ENCODE data around the gene PLAAT4. TPM values are rescaled to one million over a fixed set of nuclear protein-coding genes. Genes with fewer than 3 reads are reported as not detected.

Gene PLAAT4, protein sequence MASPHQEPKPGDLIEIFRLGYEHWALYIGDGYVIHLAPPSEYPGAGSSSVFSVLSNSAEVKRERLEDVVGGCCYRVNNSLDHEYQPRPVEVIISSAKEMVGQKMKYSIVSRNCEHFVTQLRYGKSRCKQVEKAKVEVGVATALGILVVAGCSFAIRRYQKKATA
- 8.0 TPM for polyA plus RNA-seq (2012; ENCODE audit: insufficient read depth, insufficient read length)

DNA sequence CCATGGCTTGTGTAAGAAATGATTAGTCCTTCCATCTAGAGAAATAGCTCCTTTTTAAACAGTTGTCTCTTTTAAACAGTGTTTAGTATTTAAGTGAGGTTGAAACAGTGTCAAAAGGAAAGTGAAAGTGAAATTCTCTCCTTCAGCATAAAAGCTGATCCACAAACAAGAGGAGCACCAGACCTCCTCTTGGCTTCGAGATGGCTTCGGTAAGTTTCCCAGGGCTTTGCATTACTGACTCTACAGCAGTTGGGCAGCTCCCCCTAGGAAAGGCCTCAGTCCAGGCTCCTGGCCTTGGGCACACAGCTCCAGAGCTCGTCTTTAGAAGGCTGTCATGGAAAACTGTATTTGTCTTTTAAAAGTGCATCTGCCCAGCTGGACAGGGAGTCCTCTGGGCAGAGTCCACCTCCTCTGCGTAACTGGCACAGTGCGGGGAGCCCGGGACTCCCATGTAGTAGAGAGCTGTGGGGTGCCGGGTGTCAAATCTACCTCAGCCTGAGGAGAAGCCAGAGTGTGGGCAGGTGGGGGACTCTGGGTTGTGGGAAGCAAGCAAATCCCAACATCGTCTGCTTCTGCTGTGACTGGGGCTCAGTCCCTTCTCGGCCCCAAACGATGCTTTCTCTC lies at the start of gene PLAAT4:
Gene PLAAT4, plus strand, starts transcription at position 140 of the 624 bp plus-strand sequence. Its CDS starts 61 bp downstream, at position 201.
- peak within 1 kb of the TSS; percentile 47 for H3K4me3 ChIP-seq (ENCODE audit: low read length)
- peak; percentile 67 for DNase-seq (ENCODE audit: low read depth, low spot score)

DNA sequence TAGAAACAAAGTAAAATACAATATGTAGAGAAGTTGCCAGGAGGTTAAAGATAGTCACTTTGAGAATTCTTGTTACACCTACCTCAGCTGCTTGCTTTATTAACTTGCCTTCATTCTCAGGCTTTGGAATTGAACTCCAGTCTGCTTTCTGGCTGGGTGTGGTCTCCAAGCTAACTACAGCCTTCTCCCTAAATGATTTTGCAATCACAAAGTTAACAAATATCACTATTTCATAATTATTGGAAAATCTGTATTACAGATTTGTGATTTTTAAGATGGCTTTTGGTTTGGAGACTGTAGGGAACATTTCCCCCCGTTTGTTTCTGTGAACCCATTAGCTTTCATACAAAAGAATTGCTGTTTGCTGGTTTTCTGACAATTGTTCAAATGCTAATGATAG lies 47.8 kb upstream of the PLAAT4 start:
- DNase-seq (ENCODE audit: low read depth, low spot score): no peak
- no peak overlapping the region for H3K4me3 ChIP-seq (ENCODE audit: low read length)

DNA sequence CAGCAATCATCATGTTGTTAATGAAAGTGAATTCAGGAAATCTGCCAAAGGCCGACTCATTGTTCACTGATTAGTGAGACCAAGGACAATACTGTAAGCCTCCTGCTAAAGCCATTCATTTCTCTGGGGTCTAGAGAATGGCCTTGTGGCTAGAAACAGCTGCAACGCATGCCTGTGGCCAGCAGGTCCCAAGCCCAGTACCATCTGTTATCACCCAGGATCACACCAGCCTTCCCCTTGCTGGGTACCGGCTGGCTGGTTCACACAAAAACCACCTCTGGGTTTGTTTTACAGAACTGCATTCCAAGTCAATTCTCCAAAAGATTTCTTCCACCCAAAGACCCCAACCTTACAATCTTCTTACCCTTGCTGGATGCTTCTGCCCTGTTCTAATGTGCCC lies 46.7 kb upstream of the PLAAT4 start:
- peak; percentile 19 for DNase-seq (ENCODE audit: low read depth, low spot score)
- H3K4me3 ChIP-seq (ENCODE audit: low read length): no peak overlapping the region

DNA sequence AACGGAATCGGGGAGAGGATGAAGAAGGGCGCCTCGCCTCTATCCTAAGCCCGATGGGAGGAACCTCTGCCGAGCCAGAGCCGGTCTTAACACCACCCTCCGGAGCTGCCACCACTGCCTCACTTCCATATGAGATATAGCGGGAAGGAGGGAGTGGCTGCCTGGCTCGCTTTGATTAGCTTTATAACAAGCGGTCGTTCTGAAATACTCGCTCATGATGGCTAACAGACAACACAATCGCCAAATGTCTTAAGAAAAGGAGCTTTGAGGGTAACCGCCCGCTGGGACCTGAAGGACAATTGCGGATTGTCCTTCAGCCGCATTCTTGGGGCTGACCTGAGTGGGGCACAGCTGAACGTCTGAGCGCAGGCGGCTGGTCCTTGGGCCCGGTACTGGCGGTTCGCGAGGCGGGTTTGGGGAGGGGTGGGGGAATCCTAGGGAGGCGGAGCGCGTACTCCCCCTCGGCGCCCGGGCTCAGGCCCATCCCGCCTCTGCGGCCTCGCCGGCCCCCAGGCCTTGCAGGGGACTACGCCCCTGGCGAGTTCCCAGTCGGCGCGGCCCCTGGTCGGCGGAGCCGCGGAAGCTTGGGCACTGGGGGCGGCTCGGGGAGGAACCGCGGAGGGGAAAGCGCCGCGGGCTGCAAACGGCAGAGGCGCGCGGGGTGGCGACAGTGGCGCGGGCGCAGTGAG lies 45.9 kb upstream of the PLAAT4 start, which contains the start of gene PLAAT5:
Gene PLAAT5, minus strand, starts transcription at position 617 of the 689 bp plus-strand sequence. Its CDS starts 133 bp downstream, at position 484.
- H3K4me3 ChIP-seq (ENCODE audit: low read length): peak within 1 kb of the TSS; percentile 55
- no peak for DNase-seq (ENCODE audit: low read depth, low spot score)

DNA sequence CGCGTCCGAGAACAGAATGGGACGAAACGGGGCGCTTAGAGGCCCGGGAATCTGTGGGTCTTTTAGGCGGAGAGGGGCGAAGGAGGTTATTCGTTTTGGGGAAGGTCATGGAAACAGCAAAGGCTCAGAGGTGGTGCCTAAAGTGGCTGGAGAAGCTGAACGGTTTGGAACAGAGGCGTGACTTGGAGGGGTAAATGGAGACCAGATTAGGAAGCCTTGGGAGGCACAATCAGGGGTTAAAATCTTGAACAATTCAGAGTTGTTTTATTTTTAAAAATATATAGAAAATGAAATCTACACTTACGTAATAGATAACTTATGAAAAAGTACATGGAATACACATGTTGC lies 45.4 kb upstream of the PLAAT4 start:
- H3K4me3 ChIP-seq (ENCODE audit: low read length): peak overlapping the region; percentile 55
- no peak for DNase-seq (ENCODE audit: low read depth, low spot score)

DNA sequence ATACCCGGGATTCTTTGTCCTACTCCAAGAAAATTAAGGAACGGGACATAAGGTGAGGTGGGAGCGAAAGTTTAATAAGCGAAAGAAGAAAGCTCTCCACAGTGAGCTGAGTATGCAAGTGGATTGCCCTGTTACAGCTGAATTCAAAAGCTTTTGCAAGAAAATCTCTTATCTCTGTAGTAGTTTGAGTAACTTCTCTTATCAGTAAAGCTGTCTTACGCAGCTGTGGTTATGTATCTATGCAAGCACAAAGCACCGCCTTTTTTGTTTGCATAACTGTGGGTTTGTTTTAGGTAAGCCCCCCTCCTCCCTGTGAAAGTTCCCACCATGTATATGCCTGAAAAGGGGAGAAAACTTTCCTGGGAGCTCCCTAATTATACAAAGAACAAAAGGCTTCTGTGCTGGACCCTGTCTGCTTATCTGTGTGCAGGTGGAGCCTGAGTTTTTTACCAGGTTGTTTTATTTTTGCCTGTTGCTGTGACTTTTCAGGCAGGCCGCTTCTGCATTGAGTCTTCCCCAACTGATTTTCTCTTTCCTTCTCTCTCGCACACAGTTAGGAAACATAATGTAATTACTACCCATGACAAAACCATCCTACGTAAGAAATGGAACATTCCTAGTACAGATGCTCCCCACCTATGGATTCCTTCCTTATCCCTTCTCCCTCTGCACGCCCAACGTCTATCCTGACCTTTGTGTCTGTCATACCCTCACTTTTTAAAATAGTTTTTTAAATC lies 44.8 kb upstream of the PLAAT4 start:
- DNase-seq (ENCODE audit: low read depth, low spot score): peak; percentile 89
- peak overlapping the region; percentile 55 for H3K4me3 ChIP-seq (ENCODE audit: low read length)

DNA sequence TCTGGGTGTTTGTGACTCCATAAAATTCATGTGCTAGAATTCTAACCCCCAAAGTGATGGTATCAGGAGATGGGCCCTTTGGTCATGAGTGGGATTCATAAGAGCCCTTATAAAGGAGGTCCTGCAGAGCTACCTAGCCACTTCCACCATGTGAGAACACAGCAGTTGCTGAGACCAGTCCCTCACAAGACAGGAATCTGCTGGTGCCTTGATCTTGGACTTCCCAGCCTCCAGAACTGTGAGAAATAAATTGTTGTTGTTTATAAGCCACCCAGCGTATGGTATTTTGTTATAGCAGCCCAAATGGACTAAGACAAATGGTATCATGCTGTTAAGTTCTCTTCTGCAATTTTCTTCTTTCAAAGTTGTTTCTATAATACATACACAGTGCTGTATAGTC lies 44.2 kb upstream of the PLAAT4 start:
- DNase-seq (ENCODE audit: low read depth, low spot score): no peak
- no peak overlapping the region for H3K4me3 ChIP-seq (ENCODE audit: low read length)

DNA sequence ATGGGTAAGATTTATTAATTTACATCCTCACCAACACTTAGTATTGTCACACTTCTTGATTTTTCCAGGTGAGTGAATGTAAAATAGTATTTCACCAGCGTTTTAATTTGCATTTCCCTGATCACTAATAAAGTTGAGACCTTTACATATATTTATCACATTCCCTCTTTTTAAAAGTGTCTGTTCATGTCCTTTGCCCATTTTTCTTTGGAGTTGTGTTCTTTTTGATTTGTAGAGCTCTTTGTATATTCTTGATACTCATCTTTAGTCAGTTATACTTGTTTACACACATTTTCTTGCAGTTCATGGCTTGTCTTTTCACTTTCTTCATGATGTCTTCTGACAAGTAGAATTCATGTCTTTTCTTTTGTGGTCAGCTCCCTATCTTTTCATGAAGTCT lies 43.5 kb upstream of the PLAAT4 start:
- H3K4me3 ChIP-seq (ENCODE audit: low read length): no peak overlapping the region

DNA sequence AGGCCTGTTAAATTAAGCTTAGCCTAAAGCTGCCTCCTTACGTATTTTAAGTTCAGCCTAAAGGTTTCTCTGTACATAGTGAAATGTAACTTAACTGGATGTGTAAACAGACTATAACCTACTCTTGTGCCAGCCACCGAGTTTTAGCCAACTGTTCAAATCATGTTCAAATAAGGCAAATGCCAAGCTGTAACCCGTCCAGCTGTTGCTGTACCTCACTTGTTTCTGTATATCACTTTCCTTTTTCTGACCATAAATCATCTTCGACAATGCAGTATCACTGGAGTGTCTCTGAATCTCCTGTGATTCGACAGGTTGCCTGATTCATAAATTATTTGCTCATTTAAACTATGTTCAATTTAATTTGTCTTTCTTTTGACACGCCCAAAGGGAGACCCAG lies 41.6 kb upstream of the PLAAT4 start:
- no peak overlapping the region for H3K4me3 ChIP-seq (ENCODE audit: low read length)
- no peak for DNase-seq (ENCODE audit: low read depth, low spot score)

More for the DNA sequence above, 43.5 kb upstream of the PLAAT4 start:
- DNase-seq (ENCODE audit: low read depth, low spot score): no peak

DNA sequence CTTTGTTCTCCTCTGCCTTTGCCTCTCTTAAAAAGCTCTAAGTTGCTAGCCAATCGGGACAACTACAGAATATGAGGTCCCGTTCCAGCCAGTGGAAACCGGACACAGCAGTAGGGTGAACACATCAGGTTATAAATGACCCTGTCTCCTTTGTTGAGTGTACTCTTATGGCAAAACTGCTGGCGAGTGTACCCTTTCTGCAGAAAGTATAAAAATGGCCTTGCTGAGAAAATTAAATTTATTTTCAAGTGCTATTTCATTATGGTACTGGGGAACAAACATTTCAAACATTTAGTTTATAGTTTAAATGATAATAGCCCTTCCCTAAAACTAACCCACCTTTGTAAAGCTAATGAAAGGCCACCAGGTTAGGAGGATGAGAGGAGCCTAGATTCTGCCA lies 36.7 kb upstream of the PLAAT4 start:
- no peak overlapping the region for H3K4me3 ChIP-seq (ENCODE audit: low read length)
- DNase-seq (ENCODE audit: low read depth, low spot score): no peak

DNA sequence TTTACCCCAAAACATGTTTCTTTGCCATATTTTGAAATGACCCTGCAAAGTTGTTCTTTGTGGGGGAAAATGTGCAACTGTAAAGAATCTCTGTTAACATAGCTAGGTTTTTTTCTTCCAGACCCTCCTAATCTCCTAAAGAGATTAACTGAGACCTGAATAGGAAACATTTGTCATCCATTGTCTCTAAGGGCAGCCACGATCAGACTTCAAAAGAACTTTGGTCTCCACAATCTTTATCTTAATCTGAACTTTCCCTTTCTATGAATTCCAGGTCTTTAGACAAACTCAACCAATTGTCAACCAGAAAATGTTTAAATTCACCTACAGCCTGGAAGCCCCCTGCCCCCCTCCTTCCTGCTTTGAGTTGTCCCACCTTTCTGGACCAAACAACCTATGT lies 35.4 kb upstream of the PLAAT4 start:
- DNase-seq (ENCODE audit: low read depth, low spot score): no peak

DNA sequence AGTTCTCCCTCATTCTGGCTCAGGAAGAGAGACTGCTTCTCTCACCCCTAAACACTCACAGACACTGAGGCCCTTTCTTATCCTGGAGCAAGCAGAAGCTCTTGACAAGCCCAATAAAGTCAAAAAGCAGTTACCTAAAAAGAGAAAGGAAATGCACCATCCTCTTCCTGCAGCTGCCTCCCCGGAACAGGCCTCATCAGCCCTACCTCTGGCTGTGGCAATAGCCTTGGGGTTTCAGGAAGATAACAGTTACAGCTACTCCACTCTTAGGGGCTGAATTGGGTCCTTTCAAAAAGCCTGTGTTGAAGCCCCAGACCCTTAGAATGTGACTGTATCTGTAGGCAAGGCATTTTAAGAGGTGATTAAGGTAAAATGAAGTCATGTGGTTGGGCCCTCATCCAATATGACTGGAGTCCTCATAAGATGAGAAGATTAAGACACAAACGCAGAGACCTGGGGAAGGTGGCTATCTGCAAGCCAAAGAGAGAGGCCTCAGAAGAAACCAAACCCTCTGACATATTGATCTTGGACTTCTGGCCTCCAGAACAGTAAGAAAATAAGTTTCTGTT lies 34.3 kb upstream of the PLAAT4 start:
- no peak for DNase-seq (ENCODE audit: low read depth, low spot score)

More for the DNA sequence above, 35.4 kb upstream of the PLAAT4 start:
- H3K4me3 ChIP-seq (ENCODE audit: low read length): no peak overlapping the region

DNA sequence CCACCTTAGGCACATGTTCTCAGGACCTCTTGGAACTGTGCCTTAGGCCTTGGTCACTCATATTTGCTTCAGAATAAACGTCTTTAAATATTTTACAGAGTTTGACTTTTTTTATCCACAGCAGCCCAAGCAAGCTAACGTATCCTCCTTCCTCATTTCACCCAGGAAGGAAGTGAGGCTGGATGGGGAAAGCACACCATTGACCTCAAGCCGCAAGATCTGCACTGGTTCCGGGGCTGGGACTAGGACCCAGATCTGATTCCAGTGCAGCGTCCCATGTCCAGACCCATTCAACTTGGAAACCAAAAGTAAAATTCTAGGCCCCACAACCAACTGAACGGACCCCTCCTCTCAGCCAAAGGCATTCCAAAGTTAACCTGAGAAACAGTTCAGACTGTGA lies 33.1 kb upstream of the PLAAT4 start:
- DNase-seq (ENCODE audit: low read depth, low spot score): no peak
- H3K4me3 ChIP-seq (ENCODE audit: low read length): no peak overlapping the region

More for the DNA sequence above, 34.3 kb upstream of the PLAAT4 start:
- H3K4me3 ChIP-seq (ENCODE audit: low read length): no peak overlapping the region

DNA sequence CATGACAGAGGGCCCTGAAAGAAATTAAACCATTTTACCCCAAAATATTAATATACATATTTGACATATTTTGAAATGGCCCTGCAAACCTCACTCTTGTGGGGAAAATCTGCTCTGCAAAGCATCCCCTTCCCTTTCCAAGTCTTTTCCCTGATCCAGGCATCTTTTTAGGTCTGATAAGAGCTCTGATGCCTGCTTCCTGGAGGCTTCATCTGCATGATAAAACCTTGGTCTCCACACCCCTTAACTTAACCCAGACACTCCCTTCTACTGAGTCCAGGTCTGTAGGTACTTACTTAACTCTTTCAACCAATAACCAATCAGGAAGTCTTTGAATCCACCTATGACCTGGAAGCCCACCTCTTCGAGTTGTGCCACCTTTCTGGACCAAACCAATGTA lies 32.6 kb upstream of the PLAAT4 start:
- DNase-seq (ENCODE audit: low read depth, low spot score): no peak
- no peak overlapping the region for H3K4me3 ChIP-seq (ENCODE audit: low read length)

DNA sequence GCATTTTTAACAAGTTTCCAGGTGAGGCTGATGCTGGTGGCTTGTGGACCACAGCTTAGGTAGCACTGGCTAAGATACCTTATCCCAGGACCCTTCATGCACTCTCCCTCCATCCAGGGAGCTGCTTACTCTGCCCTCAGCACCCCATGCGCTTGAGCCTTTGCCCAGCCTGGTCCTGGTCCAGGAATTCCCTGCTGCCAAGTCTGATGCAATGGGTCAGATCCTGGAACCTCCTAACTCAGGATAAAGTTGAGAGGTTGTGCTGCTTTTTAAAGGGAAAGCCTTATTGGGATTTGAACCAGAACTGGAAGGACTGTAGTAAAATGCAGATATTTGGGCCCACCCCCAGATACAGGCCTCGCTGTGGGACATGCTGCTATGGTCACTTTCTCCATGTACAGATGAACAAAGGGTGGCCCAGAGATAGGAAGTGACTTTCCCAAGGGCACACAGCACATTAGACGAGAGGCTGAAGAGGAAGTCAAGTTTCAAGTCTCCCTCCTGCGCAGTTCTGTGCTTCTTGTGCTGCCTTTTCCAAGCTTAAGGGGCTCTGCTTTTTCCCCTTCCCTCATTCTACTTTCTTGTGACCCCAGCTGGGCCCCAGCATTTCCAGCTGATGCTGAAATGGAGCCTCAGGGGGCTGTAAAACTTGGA lies 31.5 kb upstream of the PLAAT4 start:
- DNase-seq (ENCODE audit: low read depth, low spot score): no peak
- no peak overlapping the region for H3K4me3 ChIP-seq (ENCODE audit: low read length)

DNA sequence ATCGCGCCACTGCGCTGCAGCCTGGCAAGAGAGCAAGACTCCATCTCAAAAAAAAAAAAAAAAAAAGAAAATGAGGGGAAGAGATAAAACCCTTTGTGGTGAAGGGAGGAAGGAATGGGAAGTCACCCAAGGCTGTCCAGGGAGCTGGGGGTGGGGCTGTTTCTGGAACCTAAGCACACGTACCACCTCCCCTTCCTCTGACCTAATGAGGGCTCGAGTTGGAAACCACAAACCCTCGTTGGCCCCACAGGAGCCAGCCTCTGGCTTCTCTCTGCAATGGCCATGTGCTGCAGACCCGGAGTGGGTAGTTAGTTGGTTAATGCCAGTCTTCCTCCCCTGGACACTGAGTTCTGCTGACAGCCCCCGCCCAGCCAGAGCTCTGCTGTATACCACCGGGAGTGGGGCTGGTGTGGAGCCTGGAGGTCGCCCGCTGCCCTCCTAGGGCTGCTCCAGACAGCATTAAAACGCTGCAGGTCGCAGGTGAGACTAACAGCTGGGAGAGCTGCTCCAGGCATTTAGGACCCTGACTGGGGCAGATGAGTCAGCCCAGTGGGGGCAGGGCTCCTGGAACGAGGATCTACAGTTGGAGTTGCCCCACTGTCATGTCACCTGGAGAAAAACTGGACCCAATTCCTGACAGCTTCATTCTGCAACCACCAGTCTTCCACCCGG lies 30.6 kb upstream of the PLAAT4 start, which contains the start of gene LGALS12:
Gene LGALS12, plus strand, starts transcription at position 228 of the 672 bp plus-strand sequence. Its CDS starts 375 bp downstream, at position 603.
- DNase-seq (ENCODE audit: low read depth, low spot score): peak; percentile 23
- no peak within 1 kb of the TSS for H3K4me3 ChIP-seq (ENCODE audit: low read length)

DNA sequence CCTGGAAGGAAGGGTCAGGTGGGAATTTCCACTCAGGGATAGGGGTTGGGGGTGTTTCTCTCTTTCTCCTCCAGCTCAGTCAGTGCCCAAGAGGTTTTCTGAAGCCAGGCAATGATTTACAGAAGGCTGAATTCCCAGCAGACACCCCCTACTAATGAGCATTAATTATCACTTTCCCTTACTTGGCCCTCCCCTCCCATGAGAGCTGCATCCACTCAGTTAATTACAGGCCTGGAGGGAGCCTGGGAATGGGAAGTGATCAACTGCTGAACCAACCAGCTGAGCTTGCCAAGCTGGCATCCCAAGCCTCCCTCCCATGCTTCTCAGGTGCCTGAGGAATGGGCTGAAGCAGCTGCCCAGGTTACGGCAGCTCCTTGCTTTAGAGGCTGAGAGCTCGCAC lies 29.7 kb upstream of the PLAAT4 start:
- no peak for DNase-seq (ENCODE audit: low read depth, low spot score)

DNA sequence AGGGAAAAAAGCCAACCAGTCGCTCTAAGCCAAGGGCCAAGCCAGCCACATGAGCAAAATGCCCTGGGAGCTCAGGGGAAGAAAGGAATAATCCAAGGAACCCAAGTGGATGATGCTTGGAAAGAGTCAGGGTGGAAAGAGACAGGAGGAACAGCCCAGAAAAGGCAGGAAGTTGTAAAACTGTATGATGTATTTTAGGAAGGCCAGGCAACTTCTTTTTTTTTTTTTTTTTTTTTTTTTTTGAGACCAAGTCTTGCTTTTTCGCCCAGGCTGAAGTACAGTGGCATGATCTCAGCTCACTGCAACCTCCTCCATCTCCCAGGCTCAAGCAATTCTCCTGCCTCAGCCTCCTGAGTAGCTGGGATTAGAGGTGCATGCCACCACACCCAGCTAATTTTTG lies 29.1 kb upstream of the PLAAT4 start:
- no peak overlapping the region for H3K4me3 ChIP-seq (ENCODE audit: low read length)
- DNase-seq (ENCODE audit: low read depth, low spot score): no peak

More for the DNA sequence above, 29.7 kb upstream of the PLAAT4 start:
- H3K4me3 ChIP-seq (ENCODE audit: low read length): no peak overlapping the region
